ENCODE measurements around the gene NAV2.

NAV2 gene

DNA sequence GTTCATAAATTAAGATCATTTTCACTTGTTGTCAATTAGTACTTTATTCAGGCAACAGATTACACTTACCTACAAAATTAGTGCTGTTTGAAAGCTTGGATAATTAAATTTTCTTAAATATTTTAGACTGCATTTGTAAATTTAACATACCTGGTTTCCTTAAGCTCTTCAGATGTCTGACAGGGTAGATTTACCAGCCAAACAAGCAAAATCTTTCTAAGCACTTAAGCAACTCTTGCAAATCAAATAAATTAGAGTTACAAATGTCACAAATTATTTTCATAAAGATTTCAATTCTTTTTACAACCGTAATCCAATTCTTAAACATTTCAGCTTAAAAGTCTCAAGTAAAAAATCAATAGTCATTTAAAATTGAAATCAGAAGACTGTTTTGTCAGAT, 317.8 kb downstream of the NAV2 start:
- no peak for DNase-seq

GRCh38 chr11:20031155-20032001, 318.7 kb downstream of the NAV2 start:
- no peak for DNase-seq

GRCh38 chr11:20032127-20032526, 319.5 kb downstream of the NAV2 start:
- DNase-seq: no peak

DNA sequence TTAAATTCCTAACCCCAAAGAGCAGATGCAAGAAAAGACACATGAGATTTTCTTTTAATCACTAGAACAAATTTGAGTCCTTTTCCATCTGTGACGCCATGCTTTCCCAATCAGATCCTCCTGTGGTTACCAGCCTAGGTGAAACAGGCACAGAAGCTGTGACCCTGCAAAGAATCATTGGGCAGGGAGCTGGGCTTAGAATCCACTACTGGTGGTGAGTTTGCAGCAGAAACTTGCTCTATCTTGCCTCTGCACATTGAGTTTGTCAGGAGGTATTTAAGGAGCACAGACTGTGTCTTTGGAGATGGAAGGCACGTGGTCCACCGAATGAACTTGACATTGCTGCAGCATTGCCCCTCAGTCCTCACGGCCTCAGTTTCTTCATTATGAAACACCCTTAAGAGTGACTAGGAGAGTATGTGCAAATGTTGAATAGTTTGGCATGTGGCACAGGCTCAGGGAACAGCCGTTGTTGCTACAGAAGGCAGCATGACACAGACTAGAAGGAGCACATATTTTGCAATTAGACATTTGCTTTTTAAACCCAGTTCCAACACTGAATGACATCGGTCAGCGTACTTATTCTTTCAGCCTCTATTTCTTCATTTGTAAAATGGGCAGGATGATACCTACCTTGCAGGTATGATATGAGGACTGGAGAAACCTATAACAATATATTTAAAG, 320.1 kb downstream of the NAV2 start:
- DNase-seq: no peak

GRCh38 chr11:20033806-20034205, 321.2 kb downstream of the NAV2 start:
- DNase-seq: no peak

- DNase-seq: no peak
These were observed 322.3 kb downstream of the NAV2 start for GRCh38 chr11:20034941-20035340.

DNA sequence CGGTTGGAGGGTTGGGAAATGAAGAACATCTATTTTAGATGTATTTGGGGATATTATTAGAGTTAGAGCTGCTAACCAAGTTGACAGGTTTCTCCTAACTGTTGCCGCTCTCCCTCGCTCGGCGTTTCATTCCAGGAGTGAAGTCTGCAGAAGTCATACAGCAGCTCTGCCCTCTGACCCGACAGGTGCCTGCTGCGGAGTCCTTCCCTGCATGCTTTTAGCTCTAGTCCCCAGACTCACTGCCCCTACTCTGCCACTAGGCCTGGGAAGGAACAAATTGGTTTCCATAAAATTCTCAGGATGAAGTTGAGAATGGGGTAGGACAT, 322.7 kb downstream of the NAV2 start:
- no peak for DNase-seq

GRCh38 chr11:20035701-20036601, 323.3 kb downstream of the NAV2 start:
- peak; percentile 79 for DNase-seq

DNA sequence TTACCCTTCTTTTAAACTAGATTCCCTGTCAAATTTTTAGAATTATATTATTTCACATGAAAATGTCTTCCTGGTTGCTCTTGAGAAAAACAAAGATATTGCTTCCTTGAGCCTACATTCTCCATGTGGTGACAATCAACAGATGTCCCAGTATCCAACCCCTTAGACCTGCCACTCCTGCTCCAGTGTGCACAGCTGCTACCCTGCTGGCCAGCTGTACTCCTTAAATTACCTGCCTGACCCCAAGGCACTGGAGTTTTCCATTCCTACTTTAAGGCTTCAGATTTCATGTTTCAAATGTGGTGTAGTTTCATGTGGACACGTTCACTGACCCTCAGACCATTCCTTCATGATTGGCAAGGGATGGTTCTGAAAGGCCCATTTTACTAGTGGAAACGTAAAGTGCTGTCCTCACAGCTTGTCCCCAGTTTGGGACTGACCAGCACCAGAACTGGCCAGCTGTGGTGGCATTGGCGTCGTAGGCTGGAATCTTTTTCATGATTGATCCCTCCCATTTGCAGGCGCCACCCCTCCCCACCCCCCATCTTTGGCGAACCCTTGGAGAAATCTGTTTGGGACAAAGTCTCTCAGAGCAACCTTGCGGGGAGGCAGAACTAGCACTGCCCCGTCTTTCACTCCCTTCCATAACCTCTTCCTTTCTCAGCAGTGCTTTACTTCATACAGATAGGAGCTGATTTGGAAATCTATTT, 324.1 kb downstream of the NAV2 start:
- no peak for DNase-seq

DNA sequence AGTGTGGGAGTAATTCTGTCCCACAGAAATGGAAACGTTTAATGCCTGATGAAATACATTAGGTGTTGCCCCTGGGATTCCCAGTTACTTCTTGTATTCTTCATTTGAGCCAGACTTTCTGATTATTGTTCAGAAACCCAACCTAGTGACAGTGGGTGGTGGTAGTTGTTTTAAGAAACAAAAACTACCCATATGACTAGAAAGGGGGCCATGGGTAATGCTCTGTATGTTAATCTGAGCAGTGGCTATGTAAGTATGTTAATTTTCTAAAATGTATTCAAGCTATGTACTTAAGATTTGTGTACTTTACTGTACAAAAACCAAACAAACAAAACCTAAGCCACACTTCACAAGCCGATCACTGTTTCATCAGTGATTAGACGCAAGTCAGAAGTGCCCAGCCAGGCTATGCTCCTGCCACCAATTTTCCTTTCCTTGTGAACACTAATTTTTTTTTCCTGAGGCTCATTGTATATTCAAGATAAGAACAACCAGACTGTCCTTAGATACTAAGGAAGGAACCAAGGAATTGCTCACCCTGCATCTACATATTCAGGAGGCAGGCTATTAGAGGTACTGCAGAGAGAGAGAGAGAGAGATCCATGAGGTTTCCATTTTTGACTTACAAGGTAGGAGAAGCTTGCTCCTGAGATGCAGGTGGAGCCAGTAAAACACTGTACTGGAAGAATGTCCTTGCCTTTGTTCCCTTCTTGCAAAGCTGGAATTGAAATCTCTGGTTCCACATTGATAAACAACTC, 324.9 kb downstream of the NAV2 start:
- peak; percentile 23 for DNase-seq

DNA sequence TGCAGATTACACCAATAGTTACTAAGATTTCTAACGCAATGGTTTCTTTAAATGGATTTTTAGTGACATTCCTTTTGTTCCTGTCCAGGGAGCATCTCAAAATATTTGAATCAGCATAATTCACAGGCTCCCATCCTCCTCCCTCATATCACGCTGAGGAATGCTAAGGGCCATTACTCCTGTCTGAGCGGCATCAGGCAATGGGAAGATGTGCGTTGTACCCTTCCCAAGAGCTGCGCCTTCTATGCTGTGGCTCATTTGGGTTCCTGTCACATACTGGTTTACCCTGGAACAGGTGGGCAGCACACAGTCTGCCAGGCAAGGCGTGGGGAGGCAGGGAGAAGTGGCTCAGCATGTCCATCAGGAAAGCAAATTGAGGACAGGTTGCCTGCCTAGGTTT, 325.8 kb downstream of the NAV2 start:
- DNase-seq: no peak

GRCh38 chr11:20038972-20039371, 326.3 kb downstream of the NAV2 start:
- no peak for DNase-seq

- DNase-seq: no peak
These were observed 328.9 kb downstream of the NAV2 start for GRCh38 chr11:20041499-20041898.

- no peak for DNase-seq
These were observed 329.5 kb downstream of the NAV2 start for GRCh38 chr11:20042045-20042639.

GRCh38 chr11:20042811-20043341, 330.2 kb downstream of the NAV2 start:
- no peak for DNase-seq

DNA sequence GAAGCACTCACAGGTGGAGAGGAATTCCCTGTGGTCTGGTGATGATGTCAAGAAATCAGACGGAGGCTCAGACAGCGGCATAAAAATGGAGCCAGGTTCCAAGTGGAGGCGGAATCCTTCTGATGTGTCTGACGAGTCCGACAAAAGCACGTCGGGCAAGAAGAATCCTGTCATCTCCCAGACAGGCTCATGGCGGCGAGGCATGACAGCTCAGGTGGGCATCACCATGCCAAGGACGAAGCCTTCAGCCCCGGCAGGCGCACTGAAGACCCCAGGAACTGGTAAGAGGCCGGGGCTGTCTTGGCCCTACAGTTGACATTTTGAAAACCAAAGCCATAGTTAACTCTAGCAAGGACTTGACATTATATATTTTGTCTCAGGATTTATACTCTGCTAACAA, 331.4 kb downstream of the NAV2 start:
- no peak for DNase-seq

DNA sequence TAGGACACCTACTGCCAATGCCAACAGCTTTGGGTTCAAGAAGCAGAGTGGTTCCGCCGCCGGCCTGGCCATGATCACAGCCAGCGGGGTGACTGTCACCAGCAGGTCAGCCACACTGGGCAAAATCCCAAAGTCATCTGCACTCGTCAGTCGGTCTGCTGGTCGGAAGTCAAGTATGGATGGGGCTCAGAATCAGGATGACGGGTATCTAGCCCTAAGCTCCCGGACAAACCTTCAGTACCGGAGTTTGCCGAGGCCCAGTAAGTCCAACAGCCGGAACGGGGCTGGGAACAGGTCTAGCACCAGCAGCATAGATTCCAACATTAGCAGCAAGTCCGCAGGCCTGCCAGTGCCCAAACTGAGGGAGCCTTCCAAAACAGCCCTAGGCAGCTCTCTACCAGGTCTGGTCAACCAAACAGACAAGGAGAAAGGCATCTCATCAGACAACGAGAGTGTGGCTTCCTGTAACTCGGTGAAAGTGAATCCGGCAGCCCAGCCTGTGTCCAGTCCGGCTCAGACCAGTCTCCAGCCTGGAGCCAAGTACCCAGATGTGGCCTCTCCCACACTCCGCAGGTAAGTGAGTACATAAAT, 332.6 kb downstream of the NAV2 start:
- no peak for DNase-seq

- DNase-seq: no peak
These were observed 333.8 kb downstream of the NAV2 start for GRCh38 chr11:20046416-20046815.

GRCh38 chr11:20047006-20047768, 334.6 kb downstream of the NAV2 start:
- no peak for DNase-seq

GRCh38 chr11:20047769-20048154, 335.1 kb downstream of the NAV2 start:
- DNase-seq: no peak
